HG03439 (cell line): ENCODE data around the gene ASPHD2.
"Not testable (repeated sequence)": the region's sequence is repeated elsewhere in the genome, so short reads cannot be mapped to it uniquely, and the experiment has no call there.

Source experiments
- ATAC-seq: cut with Tn5 transposase; IDR thresholded peaks from one replicate; pipeline ENCODE4 v1.9.1; 2021; ENCODE audit warnings: mild to moderate bottlenecking, moderate library complexity; ENCODE audit not compliant: unreplicated experiment

Gene ASPHD2, protein sequence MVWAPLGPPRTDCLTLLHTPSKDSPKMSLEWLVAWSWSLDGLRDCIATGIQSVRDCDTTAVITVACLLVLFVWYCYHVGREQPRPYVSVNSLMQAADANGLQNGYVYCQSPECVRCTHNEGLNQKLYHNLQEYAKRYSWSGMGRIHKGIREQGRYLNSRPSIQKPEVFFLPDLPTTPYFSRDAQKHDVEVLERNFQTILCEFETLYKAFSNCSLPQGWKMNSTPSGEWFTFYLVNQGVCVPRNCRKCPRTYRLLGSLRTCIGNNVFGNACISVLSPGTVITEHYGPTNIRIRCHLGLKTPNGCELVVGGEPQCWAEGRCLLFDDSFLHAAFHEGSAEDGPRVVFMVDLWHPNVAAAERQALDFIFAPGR

GRCh38 chr22:26428515-26429457 lies at the start of gene ASPHD2:
ASPHD2 (plus strand) TSS chr22:26429260; CDS start chr22:26433616, 4,356 bp downstream.
- ATAC-seq: peak; percentile 61

- no peak for ATAC-seq
These were observed 48.8 kb upstream of the ASPHD2 start for GRCh38 chr22:26380072-26380830.

GRCh38 chr22:26382782-26383181 lies 46.3 kb upstream of the ASPHD2 start:
- no peak for ATAC-seq

GRCh38 chr22:26383968-26384556 lies 45.0 kb upstream of the ASPHD2 start:
- no peak for ATAC-seq

DNA sequence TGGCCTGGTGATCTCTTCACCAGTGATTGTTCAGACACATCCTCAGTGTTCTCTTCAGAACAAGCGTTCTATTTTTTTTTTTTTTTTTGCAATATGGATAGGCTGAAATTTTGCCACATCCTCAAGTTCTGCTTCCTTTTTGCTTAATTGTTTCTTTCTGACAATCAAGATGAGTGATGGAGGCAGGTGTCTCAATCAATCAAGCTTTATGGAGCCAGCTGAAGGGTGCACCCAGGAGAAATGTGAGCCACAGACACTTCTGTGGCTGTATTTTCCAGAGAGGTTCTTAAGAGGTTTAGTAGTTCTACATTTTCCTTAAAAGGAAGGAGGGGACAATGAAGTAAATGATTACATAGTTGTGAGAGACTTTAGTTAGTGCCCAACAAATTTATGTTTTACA lies 43.9 kb upstream of the ASPHD2 start:
- no peak for ATAC-seq

DNA sequence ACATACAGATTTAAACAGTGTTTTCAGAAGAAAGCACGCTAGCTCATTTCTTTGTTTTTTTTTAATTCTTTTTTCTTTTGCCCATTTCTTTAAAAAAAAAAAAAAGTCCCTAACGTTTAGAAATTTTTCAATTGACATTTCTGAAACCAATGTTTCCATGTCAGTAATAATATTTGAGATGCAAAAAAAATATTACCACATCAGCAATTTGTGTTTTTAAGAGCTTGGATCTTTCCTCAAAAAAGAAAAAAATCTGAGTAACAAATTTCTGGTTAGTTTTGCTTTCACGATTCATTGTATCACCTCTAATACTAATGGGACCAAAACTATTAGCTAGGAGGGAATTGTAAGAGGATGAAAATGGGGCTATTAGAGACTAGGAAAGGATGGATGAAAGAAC lies 39.9 kb upstream of the ASPHD2 start:
- no peak for ATAC-seq

DNA sequence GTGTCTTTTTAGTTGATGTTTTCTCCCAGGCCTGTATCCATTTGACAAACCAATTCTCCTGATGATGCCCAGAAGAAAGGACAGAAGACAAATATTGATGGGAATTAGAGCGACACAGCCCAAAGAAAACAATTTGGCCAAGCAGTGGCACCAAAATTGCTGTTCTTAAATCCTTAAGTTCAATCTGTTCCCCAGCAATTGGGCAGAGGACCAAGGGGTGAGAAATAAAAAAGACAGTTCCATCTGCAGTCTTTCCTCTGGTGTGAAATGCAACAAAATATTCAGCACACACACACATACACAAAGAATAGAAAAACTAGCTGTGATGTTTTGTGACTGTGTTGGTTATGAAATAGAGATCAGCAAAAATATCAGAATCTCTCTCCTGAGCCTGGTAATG lies 38.0 kb upstream of the ASPHD2 start:
- ATAC-seq: no peak

- no peak for ATAC-seq
These were observed 37.4 kb upstream of the ASPHD2 start for GRCh38 chr22:26391623-26392022.

- ATAC-seq: no peak
These were observed 35.1 kb upstream of the ASPHD2 start for GRCh38 chr22:26393929-26394328.

DNA sequence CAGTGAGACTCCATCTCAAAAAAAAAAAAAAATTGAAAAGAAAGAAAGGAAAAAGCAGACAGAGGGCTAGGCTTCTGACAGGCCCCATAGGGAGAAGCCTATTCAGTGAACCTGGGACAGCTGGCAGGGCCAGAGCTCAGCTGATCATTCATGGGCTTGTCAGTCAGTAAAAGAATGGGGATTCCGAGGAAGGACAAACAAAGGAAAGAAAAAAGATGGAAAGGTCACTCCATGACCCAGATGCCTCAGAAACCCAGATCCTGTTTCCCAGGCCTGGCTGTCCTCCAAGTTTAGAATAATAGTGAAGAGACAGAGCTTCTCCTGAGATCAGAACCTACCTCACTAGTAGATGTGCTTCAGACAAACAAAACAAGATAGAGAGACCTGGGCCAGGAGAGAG lies 34.3 kb upstream of the ASPHD2 start:
- ATAC-seq: no peak

DNA sequence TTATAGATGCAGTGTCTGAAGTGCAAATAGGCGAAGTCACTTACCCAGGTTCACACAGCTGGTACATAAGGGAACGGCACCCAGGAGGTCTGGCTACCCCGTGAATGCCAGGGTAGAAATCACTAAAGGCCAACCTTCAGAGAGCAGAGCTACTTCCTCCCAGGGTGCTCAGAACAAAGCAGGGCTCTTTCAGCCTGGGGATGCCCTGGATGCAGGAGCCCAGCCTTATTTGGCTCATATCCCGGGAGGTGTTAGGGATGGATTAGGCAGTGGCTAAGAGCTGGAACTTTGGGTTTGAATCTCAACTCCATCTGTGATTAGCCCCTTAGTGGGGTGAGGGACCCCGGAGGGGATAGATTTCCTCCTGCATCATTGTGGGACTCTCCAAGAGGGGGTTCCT lies 33.1 kb upstream of the ASPHD2 start:
- no peak for ATAC-seq

GRCh38 chr22:26398741-26399153 lies 30.3 kb upstream of the ASPHD2 start:
- ATAC-seq: no peak

- ATAC-seq: no peak
These were observed 29.8 kb upstream of the ASPHD2 start for GRCh38 chr22:26399289-26399688.

GRCh38 chr22:26401726-26402125 lies 27.3 kb upstream of the ASPHD2 start:
- no peak for ATAC-seq

GRCh38 chr22:26404851-26405421 lies 24.1 kb upstream of the ASPHD2 start:
- no peak for ATAC-seq

GRCh38 chr22:26406118-26406517 lies 22.9 kb upstream of the ASPHD2 start:
- ATAC-seq: no peak

DNA sequence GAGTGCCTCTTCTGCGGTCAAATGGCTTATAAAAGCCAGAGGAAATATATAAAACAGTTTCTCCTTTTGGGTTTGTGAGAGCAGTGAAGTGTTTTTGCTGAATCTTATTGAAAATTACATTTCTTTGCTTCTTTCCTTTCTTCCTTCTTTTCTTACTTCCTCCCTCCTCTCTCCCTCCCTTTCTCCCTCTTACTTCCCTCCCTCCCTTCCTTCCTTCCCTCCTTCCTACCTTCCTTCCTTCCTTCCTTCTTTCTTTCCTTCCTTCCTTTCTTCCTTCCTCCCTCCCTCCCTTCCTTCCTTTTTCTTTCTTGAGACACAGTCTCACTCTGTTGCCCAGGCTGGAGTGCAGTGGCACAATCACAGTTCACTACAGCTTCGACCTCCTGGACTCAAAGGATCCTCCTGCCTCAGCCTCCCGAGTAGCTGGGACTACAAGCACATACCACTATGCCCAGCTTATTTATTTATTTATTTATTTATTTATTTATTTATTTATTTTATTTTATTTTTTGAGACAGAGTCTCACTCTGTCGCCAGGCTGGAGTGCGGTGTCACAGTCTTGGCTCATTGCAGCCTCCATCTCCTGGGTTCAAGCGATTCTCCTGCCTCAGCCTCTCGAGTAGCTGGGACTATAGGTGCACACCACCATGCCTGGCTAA lies 20.4 kb upstream of the ASPHD2 start:
- ATAC-seq: not testable (repeated sequence)

DNA sequence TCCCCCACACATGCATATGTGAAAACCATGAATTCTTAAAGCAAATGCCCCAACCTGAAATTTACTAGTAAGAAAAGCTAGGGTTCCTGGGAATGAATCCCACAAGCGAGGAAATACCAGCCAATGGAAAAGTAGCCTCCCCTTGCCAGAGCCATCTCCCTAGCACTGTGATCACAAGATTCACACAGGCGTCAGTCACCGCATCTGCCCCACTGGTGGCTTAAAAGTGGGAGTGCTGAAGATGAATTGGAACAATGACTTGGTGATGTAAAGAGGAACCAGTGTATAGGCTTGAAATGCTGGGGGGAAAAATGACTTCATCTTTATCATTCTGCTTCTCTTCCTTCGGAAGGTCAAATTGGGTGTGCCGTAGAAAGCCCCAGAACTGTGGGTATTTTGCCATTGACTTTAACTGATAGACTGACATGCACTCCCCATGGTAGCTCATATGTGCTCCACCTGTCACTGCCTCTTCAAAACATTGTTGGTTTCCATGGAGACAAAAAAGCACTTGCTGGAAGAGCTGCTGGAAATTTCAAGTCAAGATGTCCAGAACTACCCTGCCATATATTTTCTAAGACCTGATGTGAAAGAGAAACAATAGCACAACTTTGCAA lies 19.2 kb upstream of the ASPHD2 start:
- ATAC-seq: no peak

- ATAC-seq: no peak
These were observed 18.7 kb upstream of the ASPHD2 start for GRCh38 chr22:26410386-26410785.
